SU-DHL-6 (cell line): ENCODE measurements around the gene RUNX2.

Experiments used
- EZH2phosphoT487 ChIP-seq: fragments of 200-600 bp; sonication (generic), shearing (Covaris generic); conservative IDR thresholded peaks from 2 replicates; pipeline ENCODE4 v1.6.1; 2018; ENCODE audit warnings: mild to moderate bottlenecking, antibody characterized with exemption, low read length, moderate library complexity, mixed read lengths
- TF ChIP-seq, protein P1 (sequence below): fragments of 200-600 bp; sonication (generic); IDR thresholded peaks from one replicate; pipeline ENCODE4 v1.5.1; 2017; ENCODE audit warnings: antibody characterized with exemption, mild to moderate bottlenecking, low read length, moderate library complexity; ENCODE audit not compliant: insufficient read depth, poor library complexity, severe bottlenecking

DNA sequence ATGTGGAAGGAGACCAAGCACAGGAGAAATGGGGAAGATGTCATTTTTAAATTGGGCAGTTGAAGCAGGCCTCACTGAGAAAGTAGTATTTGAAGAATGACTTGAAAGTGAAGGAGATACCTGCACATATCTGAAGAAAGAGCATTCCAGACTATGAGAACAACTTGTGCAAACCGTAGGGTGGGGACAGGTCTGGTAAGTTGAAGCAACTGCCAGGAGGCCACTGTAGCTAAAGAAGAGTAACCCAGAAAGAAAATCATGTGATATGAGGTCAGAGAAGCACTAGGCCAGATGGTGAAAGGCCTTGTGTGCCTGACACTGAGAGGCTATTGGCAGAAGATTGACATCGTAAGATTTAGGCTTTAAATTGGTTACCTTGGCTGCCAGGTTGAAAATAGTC is 54.3 kb downstream of the RUNX2 start:
- TF ChIP-seq, protein P1, sequence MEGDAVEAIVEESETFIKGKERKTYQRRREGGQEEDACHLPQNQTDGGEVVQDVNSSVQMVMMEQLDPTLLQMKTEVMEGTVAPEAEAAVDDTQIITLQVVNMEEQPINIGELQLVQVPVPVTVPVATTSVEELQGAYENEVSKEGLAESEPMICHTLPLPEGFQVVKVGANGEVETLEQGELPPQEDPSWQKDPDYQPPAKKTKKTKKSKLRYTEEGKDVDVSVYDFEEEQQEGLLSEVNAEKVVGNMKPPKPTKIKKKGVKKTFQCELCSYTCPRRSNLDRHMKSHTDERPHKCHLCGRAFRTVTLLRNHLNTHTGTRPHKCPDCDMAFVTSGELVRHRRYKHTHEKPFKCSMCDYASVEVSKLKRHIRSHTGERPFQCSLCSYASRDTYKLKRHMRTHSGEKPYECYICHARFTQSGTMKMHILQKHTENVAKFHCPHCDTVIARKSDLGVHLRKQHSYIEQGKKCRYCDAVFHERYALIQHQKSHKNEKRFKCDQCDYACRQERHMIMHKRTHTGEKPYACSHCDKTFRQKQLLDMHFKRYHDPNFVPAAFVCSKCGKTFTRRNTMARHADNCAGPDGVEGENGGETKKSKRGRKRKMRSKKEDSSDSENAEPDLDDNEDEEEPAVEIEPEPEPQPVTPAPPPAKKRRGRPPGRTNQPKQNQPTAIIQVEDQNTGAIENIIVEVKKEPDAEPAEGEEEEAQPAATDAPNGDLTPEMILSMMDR: no peak
- TF ChIP-seq EZH2phosphoT487: no peak
